Neural cell (in vitro differentiated cells): Measurements from ENCODE around the gene TMEM11.

Experiments
- CTCF ChIP-seq: fragments of 450-650 bp; IDR thresholded peaks from 2 replicates; pipeline ENCODE4 v1.5.1; 2014; ENCODE audit warnings: antibody characterized with exemption, mild to moderate bottlenecking, moderate library complexity; ENCODE audit not compliant: poor library complexity, severe bottlenecking
- EP300 ChIP-seq: fragments of 450-650 bp; conservative IDR thresholded peaks from 2 replicates; pipeline ENCODE4 v1.6.1; 2014; ENCODE audit warnings: antibody characterized with exemption, mild to moderate bottlenecking, moderate library complexity; ENCODE audit not compliant: poor library complexity, severe bottlenecking
- EZH2 ChIP-seq: fragments of 200-600, 300-800 bp; shearing (Covaris generic), sonication (generic); IDR thresholded peaks from 2 replicates; pipeline ENCODE4 v1.6.1; 2014; ENCODE audit warnings: antibody characterized with exemption, low read length, borderline replicate concordance, mild to moderate bottlenecking; ENCODE audit not compliant: insufficient read depth, poor library complexity, severe bottlenecking
- REST ChIP-seq: IDR thresholded peaks from 2 replicates; pipeline ENCODE4 v1.6.1; 2012; ENCODE audit warnings: borderline replicate concordance

GRCh38 chr17:21249086-21249795 lies 35.3 kb upstream of the TMEM11 start:
- TF ChIP-seq EZH2, result no peak
- no peak for TF ChIP-seq CTCF
- TF ChIP-seq EP300, result no peak
- TF ChIP-seq REST, result no peak
